Subcutaneous abdominal adipose tissue (tissue), 5 donors: Measurements from ENCODE around the gene CCNI.
"Not testable (repeated sequence)": the region's sequence is repeated elsewhere in the genome, so short reads cannot be mapped to it uniquely, and the experiment has no call there.

ENCODE experiments used
- H3K27ac ChIP-seq: one replicate; pipeline ENCODE4 v1.7.0; 2013; ENCODE audit warnings: low read depth, mild to moderate bottlenecking, inconsistent platforms, low read length, moderate library complexity
- H3K27me3 ChIP-seq, 5 donors: one replicate each; pipeline ENCODE4 v1.7.0; 2013; ENCODE audit warnings: low read length in 5 of 5, inconsistent platforms in 1 of 5; ENCODE audit not compliant: control insufficient read depth in 5 of 5, insufficient read depth in 4 of 5
- H3K36me3 ChIP-seq, 5 donors: one replicate each; pipeline ENCODE4 v1.7.0; 2013; ENCODE audit warnings: low read length in 5 of 5; ENCODE audit not compliant: control insufficient read depth in 5 of 5, insufficient read depth in 5 of 5
- H3K4me1 ChIP-seq, 5 donors: one replicate each; pipeline ENCODE4 v1.7.0; 2013; ENCODE audit warnings: low read length in 5 of 5, mild to moderate bottlenecking in 3 of 5, moderate library complexity in 1 of 5; ENCODE audit not compliant: control insufficient read depth in 5 of 5, insufficient read depth in 5 of 5
- H3K4me3 ChIP-seq, 5 donors: one replicate each; pipeline ENCODE4 v1.7.0; 2013; ENCODE audit warnings: low read length in 5 of 5, low read depth in 1 of 5
- H3K9ac ChIP-seq, 5 donors: one replicate each; pipeline ENCODE4 v1.7.0; 2013; ENCODE audit warnings: low read length in 5 of 5, mild to moderate bottlenecking in 4 of 5, moderate library complexity in 3 of 5
- H3K9me3 ChIP-seq, 5 donors: one replicate each; pipeline ENCODE4 v1.7.0; 2013; ENCODE audit warnings: low read length in 5 of 5; ENCODE audit not compliant: control insufficient read depth in 5 of 5
- donor health status: healthy.
- donor health status: healthy.
- donor health status: healthy.
- donor health status: healthy.
- donor health status: healthy.

Gene CCNI

GRCh38 chr4:77104791-77105540 lies 29.2 kb upstream of the CCNI start:
- H3K9me3 ChIP-seq: no peaks in the 10 kb centered on the region
- H3K4me1 ChIP-seq: peaks cover 3 to 20% (median 9%) of the 10 kb centered on the region in 5 donors
- H3K9ac ChIP-seq: peak overlapping the region in 1 of 5 donors; percentile 33
- H3K27me3 ChIP-seq: no peaks in the 10 kb centered on the region
- H3K36me3 ChIP-seq: no peaks in the 10 kb centered on the region
- no peak overlapping the region for H3K27ac ChIP-seq
- H3K4me3 ChIP-seq: peak overlapping the region in 2 of 5 donors; percentile 15 to 16

- no peaks in the 10 kb centered on the region for H3K27me3 ChIP-seq
- H3K9me3 ChIP-seq: no peaks in the 10 kb centered on the region
- no peak overlapping the region for H3K27ac ChIP-seq
- peaks cover 3 to 23% (median 9%) of the 10 kb centered on the region in 5 donors for H3K4me1 ChIP-seq
- no peaks in the 10 kb centered on the region for H3K36me3 ChIP-seq
- H3K9ac ChIP-seq: no peak overlapping the region
- no peak overlapping the region for H3K4me3 ChIP-seq
Measured at GRCh38 chr4:77104388-77104787, 28.6 kb upstream of the CCNI start.

GRCh38 chr4:77100234-77100633 lies 24.4 kb upstream of the CCNI start:
- no peaks in the 10 kb centered on the region for H3K36me3 ChIP-seq
- no peaks in the 10 kb centered on the region for H3K9me3 ChIP-seq
- peaks cover 3 to 23% (median 8%) of the 10 kb centered on the region in 5 donors for H3K4me1 ChIP-seq
- no peaks in the 10 kb centered on the region for H3K27me3 ChIP-seq
- H3K27ac ChIP-seq: no peak overlapping the region
- H3K9ac ChIP-seq: no peak overlapping the region
- no peak overlapping the region for H3K4me3 ChIP-seq

- H3K4me1 ChIP-seq: peaks cover 0 to 16% (median 3%) of the 10 kb centered on the region in 5 donors
Measured at GRCh38 chr4:77097611-77098010, 21.8 kb upstream of the CCNI start.

GRCh38 chr4:77095101-77095821 lies 19.5 kb upstream of the CCNI start:
- H3K36me3 ChIP-seq: no peaks in the 10 kb centered on the region
- H3K27ac ChIP-seq: no peak overlapping the region

More at GRCh38 chr4:77097611-77098010, 21.8 kb upstream of the CCNI start:
- no peak overlapping the region for H3K4me3 ChIP-seq
- H3K9me3 ChIP-seq: no peaks in the 10 kb centered on the region
- H3K27ac ChIP-seq: no peak overlapping the region
- H3K27me3 ChIP-seq: no peaks in the 10 kb centered on the region
- H3K9ac ChIP-seq: no peak overlapping the region
- no peaks in the 10 kb centered on the region for H3K36me3 ChIP-seq

GRCh38 chr4:77094496-77094895 lies 18.7 kb upstream of the CCNI start:
- Histone ChIP-seq H3K36me3 (no peaks in the 10 kb centered on the region), H3K4me1 (peaks cover 0 to 5% (median 3%) of the 10 kb centered on the region in 5 donors), H3K9me3 (no peaks in the 10 kb centered on the region), H3K27me3 (no peaks in the 10 kb centered on the region), H3K4me3 (no peak overlapping the region), H3K9ac (no peak overlapping the region), H3K27ac (no peak overlapping the region)

More at GRCh38 chr4:77095101-77095821, 19.5 kb upstream of the CCNI start:
- H3K4me3 ChIP-seq: no peak overlapping the region
- no peak overlapping the region for H3K9ac ChIP-seq
- H3K27me3 ChIP-seq: no peaks in the 10 kb centered on the region
- no peaks in the 10 kb centered on the region for H3K9me3 ChIP-seq
- peaks cover 0 to 10% (median 3%) of the 10 kb centered on the region in 5 donors for H3K4me1 ChIP-seq

GRCh38 chr4:77093401-77093800 lies 17.6 kb upstream of the CCNI start:
- no peaks in the 10 kb centered on the region for H3K27me3 ChIP-seq
- no peak overlapping the region for H3K4me3 ChIP-seq
- H3K9me3 ChIP-seq: no peaks in the 10 kb centered on the region
- no peak overlapping the region for H3K9ac ChIP-seq
- H3K27ac ChIP-seq: no peak overlapping the region
- H3K36me3 ChIP-seq: no peaks in the 10 kb centered on the region
- H3K4me1 ChIP-seq: peaks cover 0 to 5% (median 3%) of the 10 kb centered on the region in 5 donors

GRCh38 chr4:77092975-77093374 lies 17.2 kb upstream of the CCNI start:
- H3K27ac ChIP-seq: no peak overlapping the region
- H3K4me3 ChIP-seq: no peak overlapping the region

GRCh38 chr4:77089866-77090265 lies 14.1 kb upstream of the CCNI start:
- H3K4me1 ChIP-seq: no peaks in the 10 kb centered on the region
- no peak overlapping the region for H3K4me3 ChIP-seq
- H3K9me3 ChIP-seq: no peaks in the 10 kb centered on the region
- H3K27ac ChIP-seq: no peak overlapping the region
- no peaks in the 10 kb centered on the region for H3K36me3 ChIP-seq
- H3K9ac ChIP-seq: no peak overlapping the region
- H3K27me3 ChIP-seq: no peaks in the 10 kb centered on the region

More at GRCh38 chr4:77092975-77093374, 17.2 kb upstream of the CCNI start:
- H3K9me3 ChIP-seq: no peaks in the 10 kb centered on the region
- H3K9ac ChIP-seq: no peak overlapping the region
- peaks cover 0 to 5% (median 3%) of the 10 kb centered on the region in 5 donors for H3K4me1 ChIP-seq
- H3K27me3 ChIP-seq: no peaks in the 10 kb centered on the region
- H3K36me3 ChIP-seq: no peaks in the 10 kb centered on the region

GRCh38 chr4:77087027-77087426 lies 11.2 kb upstream of the CCNI start:
- H3K4me3 ChIP-seq, H3K27ac ChIP-seq, H3K36me3 ChIP-seq, H3K27me3 ChIP-seq, H3K9ac ChIP-seq, H3K9me3 ChIP-seq, H3K4me1 ChIP-seq: not testable (repeated sequence)
